NOMO-1 treated with dmso at 0.1 percent for 144 hours (cell line): ENCODE measurements around the gene EPHB1.
A peak's percentile ranks its signal among the peaks of the same experiment; 100 is the strongest.

Experiments used
- DNase-seq: peaks from one replicate; lab custom pipeline; 2025; ENCODE audit not compliant: unreplicated experiment; lab: John Stamatoyannopoulos, UW

The EPHB1 gene

GRCh38 chr3:134846911-134847317, 51.9 kb downstream of the EPHB1 start:
- no peak for DNase-seq

DNA sequence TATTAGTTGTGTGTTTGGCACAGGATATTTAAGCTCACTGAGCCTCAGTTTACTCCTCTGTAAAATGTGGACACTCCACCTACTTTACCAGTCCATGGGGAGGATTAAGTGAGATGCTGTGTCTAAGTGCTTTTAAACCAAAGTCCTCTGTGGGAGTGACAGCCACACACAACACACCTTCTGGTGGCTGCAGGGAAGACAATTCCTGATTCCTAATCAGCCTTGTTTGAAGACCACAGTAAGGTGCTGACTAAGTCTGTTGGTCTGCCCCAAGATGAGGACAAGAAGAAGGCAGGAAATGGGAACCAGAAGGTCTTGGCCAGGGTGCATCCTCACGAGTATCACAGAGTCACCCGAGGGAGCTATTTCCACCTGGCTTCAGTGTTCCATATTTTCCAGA, 52.3 kb downstream of the EPHB1 start:
- no peak for DNase-seq

DNA sequence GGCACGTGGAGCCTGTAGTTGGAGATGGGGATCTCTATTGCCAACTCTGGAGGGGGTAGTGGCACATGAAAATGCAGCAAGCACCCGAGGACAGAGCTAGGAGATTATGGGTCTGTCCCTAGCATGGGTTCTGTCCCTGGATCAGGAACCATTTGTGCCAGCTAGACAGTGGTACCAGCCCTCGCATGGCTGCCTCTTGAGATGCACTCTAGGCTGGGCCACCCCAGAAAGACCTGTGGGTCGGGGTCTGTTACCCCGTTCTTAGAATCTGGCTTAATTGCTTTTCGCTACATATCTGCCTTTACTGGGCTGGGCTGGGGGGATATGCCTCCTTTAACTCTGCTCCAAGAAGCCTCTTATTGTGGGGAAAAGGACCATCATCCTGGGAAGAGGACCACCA, 54.5 kb downstream of the EPHB1 start:
- DNase-seq, result no peak

DNA sequence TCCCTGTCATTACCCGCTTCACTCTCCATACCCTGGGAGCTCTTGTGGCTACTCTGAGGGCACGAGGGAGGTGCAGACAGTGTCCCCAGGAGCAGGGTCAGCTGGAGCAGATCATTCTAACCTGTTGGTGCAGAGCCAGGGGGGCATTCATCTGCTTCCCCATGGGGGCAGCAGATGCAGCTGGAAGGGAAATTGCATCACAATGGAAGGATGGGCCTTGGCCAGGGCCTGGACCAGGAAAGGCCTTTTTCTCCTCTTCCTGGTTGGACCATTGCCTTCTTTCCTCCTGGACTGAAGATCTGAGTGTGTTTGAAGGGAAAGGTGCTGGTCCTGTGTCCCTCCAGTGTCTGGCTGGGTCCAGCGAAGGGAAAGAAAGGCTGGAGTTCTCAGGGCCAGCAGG, 55.7 kb downstream of the EPHB1 start:
- no peak for DNase-seq

DNA sequence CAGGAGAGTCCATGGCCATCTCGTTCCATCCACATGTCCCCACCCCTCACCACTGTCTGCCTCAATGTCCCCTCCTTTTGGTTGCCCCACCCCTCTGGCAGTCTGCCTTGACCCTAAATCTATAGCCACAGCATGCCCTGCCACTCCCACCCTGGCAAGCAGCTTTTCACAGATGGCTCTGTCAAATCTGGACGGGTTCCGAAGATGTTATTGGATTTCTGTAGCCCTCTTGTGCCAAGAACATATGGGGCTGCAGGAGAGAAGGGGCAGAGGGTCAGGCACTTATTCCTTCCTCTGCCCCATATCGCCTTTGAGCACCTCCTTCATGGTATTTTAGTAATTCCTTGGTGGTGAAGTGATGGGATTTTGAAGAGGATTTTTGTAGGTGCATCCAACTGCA, 57.1 kb downstream of the EPHB1 start:
- no peak for DNase-seq

GRCh38 chr3:134852893-134853351, 57.9 kb downstream of the EPHB1 start:
- peak; percentile 97 for DNase-seq

- no peak for DNase-seq
These were observed 59.2 kb downstream of the EPHB1 start for GRCh38 chr3:134854254-134854653.

- DNase-seq, result no peak
These were observed 62.3 kb downstream of the EPHB1 start for GRCh38 chr3:134857356-134857755.

- DNase-seq, result no peak
These were observed 62.8 kb downstream of the EPHB1 start for GRCh38 chr3:134857776-134858362.

- DNase-seq, result no peak
These were observed 63.5 kb downstream of the EPHB1 start for GRCh38 chr3:134858441-134859035.

- DNase-seq, result no peak
These were observed 64.3 kb downstream of the EPHB1 start for GRCh38 chr3:134859341-134859740.

DNA sequence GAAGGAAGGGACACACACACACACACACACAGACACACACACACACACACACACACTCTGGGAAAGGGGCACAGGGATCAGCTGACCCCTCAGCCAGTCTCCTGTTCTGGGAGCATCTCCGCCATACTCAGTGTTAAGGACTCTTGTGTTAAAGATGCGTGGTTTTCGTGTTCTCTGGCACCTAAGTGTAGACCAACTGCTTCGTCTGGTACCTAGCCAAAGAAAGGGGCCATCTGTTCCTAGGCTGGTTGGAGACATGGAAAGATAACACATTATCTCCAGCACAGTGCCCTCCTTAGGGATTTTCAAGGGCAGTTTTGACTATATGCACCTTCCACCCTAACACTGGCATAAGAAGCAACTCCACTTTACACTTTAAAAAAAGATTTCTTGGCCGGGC, 65.1 kb downstream of the EPHB1 start:
- no peak for DNase-seq

- no peak for DNase-seq
These were observed 68.9 kb downstream of the EPHB1 start for GRCh38 chr3:134863915-134864314.

GRCh38 chr3:134864636-134865035, 69.6 kb downstream of the EPHB1 start:
- DNase-seq, result peak; percentile 12

GRCh38 chr3:134867277-134867676, 72.2 kb downstream of the EPHB1 start:
- DNase-seq, result no peak

- no peak for DNase-seq
These were observed 74.2 kb downstream of the EPHB1 start for GRCh38 chr3:134869153-134869726.

DNA sequence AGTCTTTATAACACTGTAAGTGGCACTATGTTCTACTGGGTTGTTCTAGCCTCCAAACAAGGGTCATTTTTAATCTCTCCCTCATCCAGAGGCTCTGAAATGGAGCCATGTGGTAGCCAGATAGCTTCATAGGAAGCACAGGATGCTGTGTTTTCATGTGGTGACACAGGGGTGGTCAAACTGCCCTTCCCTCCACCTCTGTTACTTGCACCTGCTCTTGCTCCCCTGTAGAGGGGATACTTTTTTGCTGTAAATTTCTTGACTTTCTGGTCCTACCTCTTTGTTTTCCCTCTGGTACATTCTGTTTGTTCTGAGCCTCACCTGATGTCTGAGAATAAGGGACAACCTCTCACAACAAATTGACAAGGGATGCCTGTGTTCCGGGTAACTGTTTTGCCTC, 76.8 kb downstream of the EPHB1 start:
- DNase-seq, result no peak

GRCh38 chr3:134872440-134873388, 77.7 kb downstream of the EPHB1 start:
- DNase-seq, result no peak

GRCh38 chr3:134873789-134874188, 78.7 kb downstream of the EPHB1 start:
- DNase-seq, result no peak

DNA sequence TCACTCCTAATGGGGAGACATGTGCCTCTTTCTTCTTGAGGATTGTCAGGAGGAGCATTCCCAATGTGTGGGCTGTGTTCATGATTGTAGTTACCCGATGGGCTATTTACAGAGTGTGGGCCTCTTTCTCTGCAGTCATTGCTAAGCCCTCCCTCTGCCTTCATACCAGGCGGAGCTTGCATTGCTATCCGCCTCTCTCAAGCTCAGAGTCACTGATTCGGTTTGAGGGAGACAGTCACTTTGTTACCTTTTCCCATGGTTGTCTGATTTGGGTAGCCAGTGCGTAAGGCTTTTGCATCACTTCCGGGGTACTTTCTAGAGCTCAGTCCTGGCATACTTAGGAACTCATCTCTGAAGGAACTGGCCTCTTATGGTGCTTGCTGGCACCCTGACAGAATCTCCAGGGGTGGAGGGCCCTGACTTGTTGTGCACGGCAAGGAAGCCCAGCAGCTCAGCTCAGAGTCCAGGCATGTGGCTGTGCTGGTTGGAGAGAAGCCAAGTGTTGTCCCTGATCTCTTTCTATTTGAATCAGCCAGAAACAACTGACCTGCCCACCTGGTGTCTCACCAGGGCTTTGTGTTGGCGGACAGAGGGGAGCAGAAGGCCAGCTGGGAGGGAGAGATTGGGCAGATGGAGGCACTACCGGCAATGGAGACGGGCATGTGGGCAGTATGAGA, 79.8 kb downstream of the EPHB1 start:
- no peak for DNase-seq

DNA sequence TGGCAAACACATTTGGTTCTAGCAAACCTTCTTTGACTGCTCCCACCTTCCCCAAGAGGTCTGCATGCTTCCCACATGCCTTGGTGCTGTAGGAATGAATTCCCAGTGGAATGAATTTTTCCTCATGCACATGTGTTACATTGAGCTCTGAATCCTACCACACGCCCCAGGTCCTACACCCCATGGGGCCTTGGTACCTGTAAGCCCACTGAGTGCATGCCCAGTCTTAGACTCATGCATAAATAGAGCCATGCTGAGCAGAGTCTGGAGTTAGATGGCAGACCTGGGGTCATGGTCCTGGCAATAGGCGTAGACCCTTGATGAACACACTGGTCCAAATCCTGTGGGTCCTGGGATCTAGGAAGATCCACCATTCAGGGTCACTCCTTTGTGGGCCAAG, 81.8 kb downstream of the EPHB1 start:
- DNase-seq, result no peak
